C4-2B (cell line): ENCODE measurements around the gene SLC30A10.

ENCODE experiments used
- H3K27ac ChIP-seq: fragments of 450-650 bp; 2 replicates; pipeline ENCODE4 v1.5.1; 2017
- CTCF ChIP-seq: fragments of 450-650 bp; conservative IDR thresholded peaks from 2 replicates; pipeline ENCODE4 v1.5.1; 2017; ENCODE audit warnings: mild to moderate bottlenecking
- ZFX ChIP-seq: fragments of 450-650 bp; IDR thresholded peaks from 2 replicates; pipeline ENCODE4 v1.6.1; 2017

The SLC30A10 gene

GRCh38 chr1:219926363-219926998 is 1.9 kb downstream of the SLC30A10 start:
- H3K27ac ChIP-seq: no peak overlapping the region
- TF ChIP-seq ZFX (no peak), CTCF (no peak)

GRCh38 chr1:219924342-219924741 is 4.0 kb downstream of the SLC30A10 start:
- no peak for TF ChIP-seq CTCF
- TF ChIP-seq ZFX: no peak
- H3K27ac ChIP-seq: no peak overlapping the region

- TF ChIP-seq CTCF: no peak
- no peak for TF ChIP-seq ZFX
- no peak overlapping the region for H3K27ac ChIP-seq
Measured at GRCh38 chr1:219917851-219918466, 10.4 kb downstream of the SLC30A10 start.

- no peak overlapping the region for H3K27ac ChIP-seq
- TF ChIP-seq ZFX (no peak), CTCF (no peak)
Measured at GRCh38 chr1:219917281-219917680, 11.1 kb downstream of the SLC30A10 start.

GRCh38 chr1:219916257-219916656 is 12.1 kb downstream of the SLC30A10 start:
- TF ChIP-seq ZFX (no peak), CTCF (no peak)

GRCh38 chr1:219913005-219913770 is 15.2 kb downstream of the SLC30A10 start:
- no peak for TF ChIP-seq ZFX
- TF ChIP-seq CTCF: no peak
- no peak overlapping the region for H3K27ac ChIP-seq

More at GRCh38 chr1:219916257-219916656, 12.1 kb downstream of the SLC30A10 start:
- H3K27ac ChIP-seq: no peak overlapping the region

- TF ChIP-seq ZFX (no peak), CTCF (no peak)
- H3K27ac ChIP-seq: no peak overlapping the region
Measured at GRCh38 chr1:219910716-219911115, 17.6 kb downstream of the SLC30A10 start.
